IPS-NIHi7 (cell line): ENCODE measurements around the gene HSPB7.
"Not testable (repeated sequence)": the region's sequence is repeated elsewhere in the genome, so short reads cannot be mapped to it uniquely, and the experiment has no call there.

Experiments
- DNase-seq: peaks from one replicate; pipeline ENCODE4 v3.0.0; 2012; ENCODE audit warnings: mixed read lengths; ENCODE audit errors: extremely low spot score

The HSPB7 gene

GRCh38 chr1:16022393-16022792, 4.5 kb upstream of the HSPB7 start:
- no peak for DNase-seq

GRCh38 chr1:16021681-16022080, 3.8 kb upstream of the HSPB7 start, which contains the start of gene CLCNKA:
TSS of gene CLCNKA (plus strand) at chr1:16022036. CDS start at chr1:16022620, 584 bp downstream.
- DNase-seq = no peak

GRCh38 chr1:16020878-16021277, 3.0 kb upstream of the HSPB7 start:
- DNase-seq = not testable (repeated sequence)

GRCh38 chr1:16020325-16020724, 2.5 kb upstream of the HSPB7 start:
- DNase-seq = no peak

GRCh38 chr1:16019644-16020277, 1.9 kb upstream of the HSPB7 start:
- no peak for DNase-seq

- DNase-seq = no peak
These were observed 1.2 kb upstream of the HSPB7 start for GRCh38 chr1:16018749-16019643.

GRCh38 chr1:16018308-16018707, 465 bp upstream of the HSPB7 start:
- no peak for DNase-seq

GRCh38 chr1:16017076-16017460, 775 bp downstream of the HSPB7 start:
- DNase-seq = no peak

GRCh38 chr1:16015960-16016901, 1.6 kb downstream of the HSPB7 start:
- no peak for DNase-seq

GRCh38 chr1:16015491-16015890, 2.4 kb downstream of the HSPB7 start:
- DNase-seq = no peak

- DNase-seq = no peak
These were observed 3.0 kb downstream of the HSPB7 start for GRCh38 chr1:16014509-16015482.

GRCh38 chr1:16013908-16014258, 4.0 kb downstream of the HSPB7 start:
- no peak for DNase-seq

GRCh38 chr1:16013220-16013907, 4.5 kb downstream of the HSPB7 start:
- DNase-seq = peak; percentile 89

GRCh38 chr1:16012590-16013219, 5.1 kb downstream of the HSPB7 start:
- DNase-seq = peak; percentile 87

GRCh38 chr1:16011936-16012589, 5.8 kb downstream of the HSPB7 start:
- DNase-seq = no peak

GRCh38 chr1:16010837-16011236, 7.0 kb downstream of the HSPB7 start:
- no peak for DNase-seq

GRCh38 chr1:16009678-16010077, 8.2 kb downstream of the HSPB7 start:
- DNase-seq = no peak

- DNase-seq = peak; percentile 85
These were observed 8.8 kb downstream of the HSPB7 start for GRCh38 chr1:16009030-16009460.

GRCh38 chr1:16007671-16008341, 10.0 kb downstream of the HSPB7 start:
- DNase-seq = no peak
